NCI-H1930 (cell line): ENCODE results near the gene CSN2.
"Not testable (repeated sequence)": the region's sequence is repeated elsewhere in the genome, so short reads cannot be mapped to it uniquely, and the experiment has no call there.

Experiments used
- DNase-seq, 2 experiments: peaks; one replicate each; lab custom pipeline; 2025; lab: John Stamatoyannopoulos, UW

CSN2 gene

GRCh38 chr4:69965628-69966027, at the start of gene CSN2:
TSS of gene CSN2 (minus strand) at chr4:69965728. CDS start at chr4:69960995, 4,733 bp downstream.
- no peak for DNase-seq

GRCh38 chr4:70008771-70009170, 43.2 kb upstream of the CSN2 start:
- no peak for DNase-seq

- DNase-seq, result no peak
These were observed 37.0 kb upstream of the CSN2 start for GRCh38 chr4:70002507-70002906.

GRCh38 chr4:70000711-70001110, 35.2 kb upstream of the CSN2 start:
- no peak for DNase-seq

- no peak for DNase-seq
These were observed 33.9 kb upstream of the CSN2 start for GRCh38 chr4:69999420-69999819.

- DNase-seq, result no peak
These were observed 30.0 kb upstream of the CSN2 start, which contains the start of gene STATH for GRCh38 chr4:69995526-69996016. TSS of gene STATH (plus strand) at chr4:69995966. CDS start at chr4:69998438, 2,472 bp downstream.

GRCh38 chr4:69994782-69995181, 29.3 kb upstream of the CSN2 start:
- DNase-seq, result no peak

- DNase-seq, result no peak
These were observed 25.5 kb upstream of the CSN2 start for GRCh38 chr4:69991016-69991415.

- no peak for DNase-seq
These were observed 21.1 kb upstream of the CSN2 start for GRCh38 chr4:69986663-69987062.

GRCh38 chr4:69984030-69984443, 18.5 kb upstream of the CSN2 start:
- DNase-seq, result no peak

GRCh38 chr4:69977582-69977981, 12.1 kb upstream of the CSN2 start:
- DNase-seq, result no peak

- DNase-seq, result no peak
These were observed 9.1 kb upstream of the CSN2 start for GRCh38 chr4:69974631-69975030.

- DNase-seq, result no peak
These were observed 4.5 kb upstream of the CSN2 start for GRCh38 chr4:69970071-69970470.

- no peak for DNase-seq
These were observed 8.3 kb downstream of the CSN2 start for GRCh38 chr4:69957209-69957608.

- DNase-seq, result no peak
These were observed 13.9 kb downstream of the CSN2 start for GRCh38 chr4:69951602-69952001.

GRCh38 chr4:69936566-69936965, 29.0 kb downstream of the CSN2 start:
- DNase-seq, result no peak

GRCh38 chr4:69934150-69934549, 31.4 kb downstream of the CSN2 start:
- no peak for DNase-seq

- no peak for DNase-seq
These were observed 34.8 kb downstream of the CSN2 start, which contains the start of gene CSN1S1 for GRCh38 chr4:69930768-69931167. TSS of gene CSN1S1 (plus strand) at chr4:69931068. CDS start at chr4:69932556, 1,488 bp downstream.

- DNase-seq, result not testable (repeated sequence)
These were observed 41.6 kb downstream of the CSN2 start for GRCh38 chr4:69923782-69924410.

- no peak for DNase-seq
These were observed 44.7 kb downstream of the CSN2 start for GRCh38 chr4:69920874-69921273.

- DNase-seq, result no peak
These were observed 55.3 kb downstream of the CSN2 start for GRCh38 chr4:69910016-69910782.

GRCh38 chr4:69909195-69909594, 56.3 kb downstream of the CSN2 start:
- no peak for DNase-seq

- no peak for DNase-seq
These were observed 58.4 kb downstream of the CSN2 start for GRCh38 chr4:69907151-69907550.
